GM18868 (cell line): ENCODE results near the gene ANK3.

Experiments
- ATAC-seq: cut with Tn5 transposase; IDR thresholded peaks from one replicate; pipeline ENCODE4 v1.9.1; 2021; ENCODE audit warnings: mild to moderate bottlenecking, moderate library complexity; ENCODE audit not compliant: unreplicated experiment

Gene ANK3

GRCh38 chr10:60380781-60381180 is 8.9 kb downstream of the ANK3 start:
- ATAC-seq = no peak

DNA sequence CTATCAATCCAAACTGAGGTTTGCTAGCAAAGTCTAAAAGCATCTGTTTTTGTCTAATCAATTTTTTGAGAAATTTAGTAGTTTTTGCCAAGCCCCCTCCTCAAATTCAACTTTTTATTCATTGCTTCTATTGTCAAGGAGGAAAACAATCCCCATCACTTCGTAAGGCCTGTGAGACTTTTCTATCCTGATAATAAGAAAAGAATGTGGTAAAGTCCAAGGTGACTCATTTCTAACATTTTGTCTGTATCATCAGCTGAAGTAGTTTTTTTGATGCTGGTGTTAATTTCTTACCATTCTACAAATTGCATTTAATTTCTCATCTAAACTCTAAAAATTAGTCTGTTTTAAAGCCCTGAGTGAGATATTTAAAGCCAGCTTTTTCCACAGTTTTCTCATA is 11.7 kb downstream of the ANK3 start:
- no peak for ATAC-seq

DNA sequence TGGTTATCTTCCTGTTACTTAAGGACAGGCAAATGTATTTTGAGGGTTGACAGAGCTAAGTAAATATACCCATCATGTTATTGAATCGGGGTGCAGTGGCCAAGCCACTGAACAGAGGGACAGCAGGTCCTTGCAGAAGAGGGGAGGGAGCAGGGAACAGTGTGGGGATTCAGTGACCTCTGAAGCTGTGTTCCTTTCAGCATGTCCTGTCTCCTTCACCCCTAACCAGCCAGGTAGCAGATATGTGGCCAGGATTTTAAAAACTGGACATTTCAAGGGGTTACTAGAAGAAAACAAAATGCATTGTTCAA is 12.7 kb downstream of the ANK3 start:
- no peak for ATAC-seq

DNA sequence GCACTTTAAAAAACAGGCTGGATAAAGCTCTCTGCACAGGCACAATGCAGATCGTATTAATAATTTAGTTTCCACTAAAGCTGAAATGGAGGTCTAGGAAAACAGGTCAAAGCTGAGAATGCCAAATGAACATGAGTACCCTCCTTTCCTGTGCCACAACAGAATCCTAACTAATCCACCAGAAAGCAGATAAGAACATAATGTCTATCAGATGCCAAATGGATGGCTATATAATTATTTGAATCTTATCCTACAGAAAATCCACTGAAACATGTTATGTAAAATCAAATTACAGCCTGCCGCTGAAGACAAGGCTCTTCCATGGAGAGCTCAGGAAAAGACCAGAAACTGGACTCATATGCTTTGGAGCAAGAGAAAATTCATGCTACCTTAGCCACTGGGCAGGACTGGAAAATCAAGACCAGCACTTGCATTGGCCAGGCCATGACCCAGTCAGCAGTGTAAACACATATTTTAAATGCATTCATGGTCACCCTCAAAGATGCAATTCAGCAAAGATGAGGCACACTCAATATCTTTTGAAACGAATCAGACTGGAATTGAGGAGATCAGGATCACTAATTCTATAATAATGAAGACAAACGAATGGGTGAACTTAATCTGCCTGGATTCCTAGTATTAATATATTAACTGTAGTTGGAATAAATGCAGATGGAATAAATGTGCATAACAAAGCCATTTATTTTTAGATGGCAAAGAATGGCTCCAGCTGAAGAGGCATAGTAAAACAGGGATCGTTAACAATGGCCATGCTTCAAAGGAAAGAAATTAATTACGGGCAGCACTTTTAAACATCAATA is 13.2 kb downstream of the ANK3 start:
- no peak for ATAC-seq

- ATAC-seq = no peak
Measured at GRCh38 chr10:60375293-60376004, 14.2 kb downstream of the ANK3 start.

- ATAC-seq = no peak
Measured at GRCh38 chr10:60374836-60375235, 14.8 kb downstream of the ANK3 start.

DNA sequence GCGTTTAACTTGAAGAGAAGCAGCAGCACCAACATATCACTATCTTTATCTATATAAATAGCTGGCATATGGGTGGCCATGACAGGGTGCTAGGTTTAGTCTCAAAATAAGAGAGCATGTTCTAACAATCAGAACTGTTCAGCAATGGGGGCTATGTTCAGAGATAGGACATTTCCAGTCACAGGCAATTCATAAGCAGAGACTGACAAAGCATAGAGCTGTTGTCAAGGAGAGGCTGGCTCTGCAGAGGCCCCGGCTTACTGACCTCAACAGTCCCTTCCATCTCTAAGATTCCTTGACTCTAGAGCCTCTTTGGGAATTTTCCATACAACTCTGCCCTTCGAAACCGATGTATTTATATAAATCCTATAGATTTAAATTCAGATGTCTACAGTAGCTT is 17.2 kb downstream of the ANK3 start:
- ATAC-seq = no peak

DNA sequence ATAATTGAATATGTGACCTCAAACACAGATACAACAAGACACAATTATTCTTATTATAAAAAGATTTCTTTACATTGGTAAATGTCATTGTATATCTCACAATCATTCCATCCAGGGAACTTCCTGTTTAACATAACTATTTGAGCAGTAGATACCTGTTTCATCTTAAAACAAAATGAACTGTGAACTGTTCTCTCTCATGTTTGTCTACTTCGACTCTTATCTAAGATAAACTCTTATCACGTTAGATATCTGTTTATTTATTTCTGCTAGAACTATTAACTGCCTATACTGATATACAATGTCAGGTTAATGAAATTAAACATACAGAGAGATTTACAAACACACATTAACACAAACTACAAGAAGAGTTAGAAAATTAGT is 20.1 kb downstream of the ANK3 start:
- ATAC-seq = no peak

GRCh38 chr10:60368875-60369546 is 20.7 kb downstream of the ANK3 start:
- ATAC-seq = no peak

- no peak for ATAC-seq
Measured at GRCh38 chr10:60367901-60368300, 21.8 kb downstream of the ANK3 start.

- no peak for ATAC-seq
Measured at GRCh38 chr10:60367431-60367830, 22.2 kb downstream of the ANK3 start.

GRCh38 chr10:60367024-60367423 is 22.7 kb downstream of the ANK3 start:
- no peak for ATAC-seq

- no peak for ATAC-seq
Measured at GRCh38 chr10:60363187-60363586, 26.5 kb downstream of the ANK3 start.

- no peak for ATAC-seq
Measured at GRCh38 chr10:60362461-60362860, 27.2 kb downstream of the ANK3 start.

GRCh38 chr10:60359066-60359465 is 30.6 kb downstream of the ANK3 start:
- ATAC-seq = no peak

DNA sequence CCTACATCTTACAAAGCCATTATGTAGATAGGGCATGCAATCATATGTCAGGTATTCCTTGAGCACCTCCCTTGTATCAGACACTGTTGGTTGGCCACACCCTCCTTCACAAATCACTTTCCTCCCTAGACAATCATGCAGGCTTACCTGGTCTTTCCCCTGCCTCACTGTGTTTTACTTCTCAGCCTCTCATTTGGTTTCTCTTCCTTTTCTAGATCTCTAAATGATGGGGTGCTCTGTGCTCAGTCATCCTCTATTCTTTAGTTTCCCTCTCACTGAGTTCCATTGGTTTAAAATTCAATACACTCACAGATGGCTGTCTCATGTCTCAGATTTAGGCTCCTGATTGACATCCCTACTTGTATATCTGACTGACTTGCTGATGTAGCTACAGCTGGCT is 31.4 kb downstream of the ANK3 start:
- peak; percentile 95 for ATAC-seq

GRCh38 chr10:60353519-60354258 is 36.0 kb downstream of the ANK3 start:
- no peak for ATAC-seq

DNA sequence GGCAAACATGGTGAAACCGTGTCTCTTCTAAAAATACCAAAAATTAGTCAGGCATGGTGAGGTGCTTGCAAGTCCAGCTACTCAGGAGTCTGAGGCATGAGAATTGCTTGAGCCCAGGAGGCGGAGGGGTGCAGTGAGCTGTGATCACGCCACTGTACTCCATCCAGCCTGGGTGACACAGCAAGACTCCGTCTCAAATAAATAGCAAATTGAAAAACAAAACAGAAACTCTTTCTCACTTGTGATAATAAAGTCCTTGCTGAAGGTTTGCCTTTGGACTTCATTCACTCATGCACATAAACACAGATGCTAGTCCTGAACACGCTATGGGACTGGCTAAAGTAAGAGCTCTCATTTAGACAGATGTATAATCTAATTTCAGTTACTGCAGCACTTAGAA is 37.6 kb downstream of the ANK3 start:
- peak; percentile 59 for ATAC-seq

DNA sequence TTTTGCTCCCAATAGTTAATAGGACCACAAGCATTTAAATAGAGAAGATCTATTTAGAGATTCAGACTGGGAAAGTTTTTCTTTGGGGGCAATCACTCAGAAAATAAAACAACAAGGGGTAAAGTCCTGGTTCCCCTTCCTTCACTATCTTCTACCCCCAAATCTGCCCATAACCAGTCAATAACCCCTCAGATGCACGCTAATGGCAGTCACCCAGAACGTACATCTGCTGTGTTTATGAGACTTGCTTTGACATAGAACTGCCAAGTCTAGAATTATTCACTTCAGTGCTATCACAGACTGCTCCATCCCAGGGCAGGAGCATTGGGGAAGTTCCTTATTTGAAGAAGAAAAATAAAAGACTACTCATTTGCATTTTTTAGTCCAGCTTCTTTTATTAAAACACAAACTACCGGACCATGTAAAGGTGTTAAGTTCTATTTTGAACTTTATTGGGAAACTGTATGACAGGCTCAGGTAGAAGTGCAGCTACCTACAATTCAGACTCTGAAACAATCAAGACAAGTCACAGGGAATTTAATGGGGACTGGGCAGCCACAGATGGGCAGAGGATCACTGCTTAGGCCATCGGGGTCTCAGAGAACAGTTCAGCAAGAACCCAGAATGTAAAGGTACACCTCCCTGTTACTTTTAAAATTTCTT is 38.4 kb downstream of the ANK3 start:
- ATAC-seq = peak; percentile 73

DNA sequence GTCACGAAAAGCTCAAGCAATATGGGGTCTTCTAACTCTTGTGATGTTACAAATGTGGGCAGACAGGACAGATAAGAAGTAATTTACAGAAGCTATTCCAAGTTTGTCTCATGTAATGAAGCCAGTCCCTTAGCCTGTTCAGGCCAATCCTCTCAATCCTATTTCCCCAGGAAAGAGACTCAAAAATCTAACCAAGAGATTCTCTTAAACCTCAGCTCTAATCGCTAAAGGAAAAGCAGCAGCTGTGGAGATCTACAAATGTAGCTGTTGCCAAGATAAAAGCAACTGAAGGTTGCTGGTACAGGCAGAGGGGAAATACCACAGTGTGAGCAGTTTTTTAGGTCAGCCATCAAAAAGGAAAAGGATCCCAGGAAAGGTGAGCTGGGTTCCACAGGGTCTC is 39.3 kb downstream of the ANK3 start:
- ATAC-seq = no peak

DNA sequence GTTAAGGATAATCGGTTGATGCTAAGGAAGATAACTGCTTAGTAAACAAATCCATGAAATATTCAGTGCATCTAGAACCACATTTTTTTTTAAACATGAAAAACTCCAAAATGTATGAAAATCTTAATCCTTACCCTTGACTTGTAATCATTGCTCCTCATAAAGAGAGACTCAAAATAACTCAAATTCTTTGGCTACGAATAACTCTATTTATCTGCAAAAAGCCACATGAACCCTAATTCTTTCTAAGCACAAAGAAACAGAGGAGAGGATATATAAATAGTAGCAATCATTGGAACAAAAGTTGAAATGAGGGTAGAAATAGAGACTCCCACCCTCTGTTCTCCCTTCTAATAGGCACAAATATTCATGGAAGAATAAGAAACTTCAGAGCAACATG is 40.2 kb downstream of the ANK3 start:
- no peak for ATAC-seq
